DOHH2 (cell line): ENCODE results near the gene GALNT15.

ENCODE experiments used
- H3F3A ChIP-seq: fragments of 200-600 bp; sonication (generic), shearing (Covaris generic); 2 replicates; pipeline ENCODE4 v1.6.0; 2016; ENCODE audit warnings: antibody characterized with exemption, mild to moderate bottlenecking; ENCODE audit not compliant: control insufficient read depth, insufficient read depth
- H3K27ac ChIP-seq: fragments of 200-600 bp; sonication (generic); 2 replicates; pipeline ENCODE4 v1.5.1; 2014; ENCODE audit warnings: low read depth, mild to moderate bottlenecking, low read length, moderate library complexity
- H3K27me3 ChIP-seq: fragments of 200-600 bp; sonication (generic); 2 replicates; pipeline ENCODE4 v1.6.1; 2014; ENCODE audit warnings: mild to moderate bottlenecking, low read length, mixed read lengths; ENCODE audit not compliant: control insufficient read depth
- H3K36me3 ChIP-seq: fragments of 200-600 bp; sonication (generic); 2 replicates; pipeline ENCODE4 v1.6.1; 2014; ENCODE audit warnings: mild to moderate bottlenecking, low read length, moderate library complexity, mixed read lengths; ENCODE audit not compliant: control insufficient read depth
- H3K4me1 ChIP-seq: fragments of 200-600 bp; sonication (generic); 2 replicates; pipeline ENCODE4 v1.6.1; 2014; ENCODE audit warnings: mild to moderate bottlenecking, low read length, mixed read lengths; ENCODE audit not compliant: control insufficient read depth
- H3K4me2 ChIP-seq: fragments of 200-600 bp; sonication (generic); 2 replicates; pipeline ENCODE4 v1.6.0; 2014; ENCODE audit warnings: mild to moderate bottlenecking, low read length, moderate library complexity
- H3K4me3 ChIP-seq: fragments of 200-600 bp; sonication (generic); 2 replicates; pipeline ENCODE4 v1.5.1; 2014; ENCODE audit warnings: mild to moderate bottlenecking, low read length, mixed read lengths
- H3K79me2 ChIP-seq: fragments of 200-600 bp; sonication (generic); 2 replicates; pipeline ENCODE4 v1.6.1; 2014; ENCODE audit warnings: mild to moderate bottlenecking, low read length, mixed read lengths; ENCODE audit not compliant: control insufficient read depth
- H3K9me2 ChIP-seq: fragments of 200-600 bp; sonication (generic); replicated peaks from 2 replicates; pipeline ENCODE4 v1.6.1; 2014; ENCODE audit warnings: mild to moderate bottlenecking, low read length, mixed read lengths; ENCODE audit not compliant: control insufficient read depth
- H3K9me3 ChIP-seq: fragments of 200-600 bp; sonication (generic); 2 replicates; pipeline ENCODE4 v1.6.1; 2014; ENCODE audit warnings: antibody characterized with exemption, low read length, mixed read lengths; ENCODE audit not compliant: control insufficient read depth, insufficient read depth
- H4K20me1 ChIP-seq: fragments of 200-600 bp; sonication (generic); 2 replicates; pipeline ENCODE4 v1.6.0; 2014; ENCODE audit warnings: low read depth, mild to moderate bottlenecking, antibody characterized with exemption, low read length, moderate library complexity; ENCODE audit not compliant: control insufficient read depth, insufficient read depth
- EZH2phosphoT487 ChIP-seq: fragments of 200-600 bp; sonication (generic); IDR thresholded peaks from 2 replicates; pipeline ENCODE4 v1.6.1; 2017; ENCODE audit warnings: borderline replicate concordance, mild to moderate bottlenecking, antibody characterized with exemption, low read length, moderate library complexity, mixed read lengths
- TF ChIP-seq, protein P1 (sequence below): fragments of 200-600 bp; sonication (generic); IDR thresholded peaks from one replicate; pipeline ENCODE4 v1.5.1; 2014; ENCODE audit warnings: antibody characterized with exemption, mild to moderate bottlenecking, low read depth, low read length; ENCODE audit not compliant: poor library complexity, severe bottlenecking

The GALNT15 gene

DNA sequence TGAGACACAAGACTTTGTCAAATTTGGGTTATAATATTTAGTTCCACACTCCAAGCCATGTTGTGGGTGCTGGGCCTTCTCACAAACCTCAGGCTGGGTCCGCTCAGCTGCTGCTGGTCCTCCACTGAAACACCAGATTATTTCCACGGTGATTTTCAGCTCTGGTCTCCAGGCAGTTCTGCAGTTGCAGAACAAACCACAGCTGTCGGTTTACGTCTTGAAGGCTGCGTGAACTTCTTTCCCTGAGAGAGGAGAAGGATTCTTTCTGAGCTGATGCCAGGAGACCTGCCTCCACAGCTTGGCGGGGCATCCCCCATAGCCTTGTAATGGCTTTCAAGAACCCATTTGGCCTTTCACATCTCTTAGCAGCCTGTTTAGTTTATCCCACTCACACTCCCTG is 16.2 kb downstream of the GALNT15 start:
- H3K36me3 ChIP-seq, result no peaks in the 10 kb centered on the region
- no peak overlapping the region for H3K4me3 ChIP-seq

GRCh38 chr3:16191591-16191990 is 17.1 kb downstream of the GALNT15 start:
- TF ChIP-seq, protein P1, sequence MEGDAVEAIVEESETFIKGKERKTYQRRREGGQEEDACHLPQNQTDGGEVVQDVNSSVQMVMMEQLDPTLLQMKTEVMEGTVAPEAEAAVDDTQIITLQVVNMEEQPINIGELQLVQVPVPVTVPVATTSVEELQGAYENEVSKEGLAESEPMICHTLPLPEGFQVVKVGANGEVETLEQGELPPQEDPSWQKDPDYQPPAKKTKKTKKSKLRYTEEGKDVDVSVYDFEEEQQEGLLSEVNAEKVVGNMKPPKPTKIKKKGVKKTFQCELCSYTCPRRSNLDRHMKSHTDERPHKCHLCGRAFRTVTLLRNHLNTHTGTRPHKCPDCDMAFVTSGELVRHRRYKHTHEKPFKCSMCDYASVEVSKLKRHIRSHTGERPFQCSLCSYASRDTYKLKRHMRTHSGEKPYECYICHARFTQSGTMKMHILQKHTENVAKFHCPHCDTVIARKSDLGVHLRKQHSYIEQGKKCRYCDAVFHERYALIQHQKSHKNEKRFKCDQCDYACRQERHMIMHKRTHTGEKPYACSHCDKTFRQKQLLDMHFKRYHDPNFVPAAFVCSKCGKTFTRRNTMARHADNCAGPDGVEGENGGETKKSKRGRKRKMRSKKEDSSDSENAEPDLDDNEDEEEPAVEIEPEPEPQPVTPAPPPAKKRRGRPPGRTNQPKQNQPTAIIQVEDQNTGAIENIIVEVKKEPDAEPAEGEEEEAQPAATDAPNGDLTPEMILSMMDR, result no peak
- no peak for TF ChIP-seq EZH2phosphoT487
- Histone ChIP-seq H3K4me3 (no peak overlapping the region), H3K4me2 (no peak overlapping the region), H3K36me3 (no peaks in the 10 kb centered on the region), H3K4me1 (no peaks in the 10 kb centered on the region), H3K79me2 (no peaks in the 10 kb centered on the region), H3K9me2 (no peaks in the 10 kb centered on the region), H3K27ac (no peak overlapping the region), H3K27me3 (peaks cover 13% of the 10 kb centered on the region; the same call in 1 of the 2 replicates), H3K9me3 (no peaks in the 10 kb centered on the region), H4K20me1 (no peaks in the 10 kb centered on the region), H3F3A (no peaks in the 10 kb centered on the region)

More for the DNA sequence above, 16.2 kb downstream of the GALNT15 start:
- Histone ChIP-seq H3K9me3 (no peaks in the 10 kb centered on the region), H3K27me3 (peaks cover 13% of the 10 kb centered on the region; the same call in 1 of the 2 replicates), H3K27ac (no peak overlapping the region), H4K20me1 (no peaks in the 10 kb centered on the region), H3K9me2 (no peaks in the 10 kb centered on the region), H3F3A (no peaks in the 10 kb centered on the region), H3K4me1 (no peaks in the 10 kb centered on the region), H3K79me2 (no peaks in the 10 kb centered on the region), H3K4me2 (no peak overlapping the region)
- TF ChIP-seq, protein P1, result no peak
- TF ChIP-seq EZH2phosphoT487, result no peak

DNA sequence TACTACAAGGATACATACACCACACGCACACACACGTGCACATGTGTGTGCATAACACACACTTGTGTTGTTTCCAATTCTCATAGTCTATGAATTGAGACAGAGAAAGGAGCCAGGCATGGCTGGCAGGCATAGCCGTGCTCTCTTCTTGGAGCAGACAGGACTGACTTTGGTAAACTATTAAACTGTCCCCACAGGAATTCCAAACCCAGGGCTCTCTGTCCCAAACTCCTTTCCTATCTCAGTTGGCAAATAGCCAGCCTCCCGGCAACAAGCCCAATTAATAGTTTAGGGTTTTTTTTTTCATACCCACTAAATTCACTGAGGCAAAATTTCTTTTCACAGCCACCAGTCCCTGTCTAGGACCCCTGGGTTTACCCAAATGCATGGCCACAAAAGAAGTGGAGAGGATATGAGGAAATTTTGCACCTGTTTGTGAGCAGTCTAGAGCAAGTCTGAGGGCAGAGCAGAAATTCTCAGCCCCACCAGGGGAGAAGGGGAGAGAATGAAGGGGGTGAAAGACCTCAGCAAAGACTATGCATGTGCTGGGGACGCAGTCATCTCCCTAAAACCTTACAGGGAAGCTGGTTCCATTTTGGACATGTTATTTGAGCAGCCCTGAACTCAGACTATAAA is 17.8 kb downstream of the GALNT15 start:
- Histone ChIP-seq H3K4me2 (no peak overlapping the region), H3K27me3 (peaks cover 13% of the 10 kb centered on the region; the same call in 1 of the 2 replicates), H4K20me1 (no peaks in the 10 kb centered on the region), H3F3A (no peaks in the 10 kb centered on the region), H3K79me2 (no peaks in the 10 kb centered on the region), H3K4me3 (no peak overlapping the region), H3K9me3 (no peaks in the 10 kb centered on the region), H3K9me2 (no peaks in the 10 kb centered on the region), H3K27ac (no peak overlapping the region), H3K36me3 (no peaks in the 10 kb centered on the region), H3K4me1 (no peaks in the 10 kb centered on the region)
- TF ChIP-seq, protein P1, result no peak
- no peak for TF ChIP-seq EZH2phosphoT487
